ENCODE results near the gene LFNG. TPM values are rescaled to one million over a fixed set of nuclear protein-coding genes. Genes with fewer than 3 reads are reported as not detected.

The LFNG gene
- total RNA-seq, 4 donors from 2014 or later, result 17.9 to 162 (median 80.6) TPM

DNA sequence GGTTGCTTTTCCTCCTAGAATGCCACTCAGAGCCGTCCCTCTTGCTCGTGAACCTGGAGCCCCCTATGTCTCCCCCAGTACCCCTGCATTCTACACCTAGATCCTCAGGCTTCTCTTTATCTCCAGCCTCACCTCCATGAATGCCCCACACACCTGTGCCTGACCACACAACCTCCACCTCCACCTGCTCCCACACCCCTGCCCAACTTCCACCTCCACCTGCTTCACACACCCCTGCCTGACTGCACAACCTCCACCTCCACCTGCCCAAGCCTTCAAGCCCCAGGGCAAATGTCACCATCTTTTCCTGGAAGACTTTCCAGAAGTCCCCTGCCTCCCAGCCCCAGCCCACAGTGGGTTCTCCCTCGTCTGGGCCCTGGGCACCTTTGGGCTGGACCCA is 6.9 kb upstream of the LFNG start:
- H3K4me1 ChIP-seq, result peaks cover 15 to 36% (median 28%) of the 10 kb centered on the region in 4 donors
- DNase-seq, result no peak
- intact Hi-C loops (cut with DNase I; ENCODE audit: low total_unique reads) (no loop called here), in situ Hi-C loops (cut with MboI; ENCODE audit: low pct_ligation_motif_present in 1 of 4, low pct_unique_long_range_greater_than_20kb in 1 of 4, low sequenced_read_pairs in 3 of 4) (no loop called here)
- no peaks in the 10 kb centered on the region for H3K27me3 ChIP-seq
- peak overlapping the region in 1 of 4 donors; percentile 63 for H3K27ac ChIP-seq
- 83% methylated on average over 3 of the region's 3 CpGs; no CpG with 5 or more reads in 1 of the 2 donors for WGBS, 2 donors (ENCODE audit: low coverage in 1 of 2)
- H3K4me3 ChIP-seq, result no peak overlapping the region
- TF ChIP-seq, protein P1, sequence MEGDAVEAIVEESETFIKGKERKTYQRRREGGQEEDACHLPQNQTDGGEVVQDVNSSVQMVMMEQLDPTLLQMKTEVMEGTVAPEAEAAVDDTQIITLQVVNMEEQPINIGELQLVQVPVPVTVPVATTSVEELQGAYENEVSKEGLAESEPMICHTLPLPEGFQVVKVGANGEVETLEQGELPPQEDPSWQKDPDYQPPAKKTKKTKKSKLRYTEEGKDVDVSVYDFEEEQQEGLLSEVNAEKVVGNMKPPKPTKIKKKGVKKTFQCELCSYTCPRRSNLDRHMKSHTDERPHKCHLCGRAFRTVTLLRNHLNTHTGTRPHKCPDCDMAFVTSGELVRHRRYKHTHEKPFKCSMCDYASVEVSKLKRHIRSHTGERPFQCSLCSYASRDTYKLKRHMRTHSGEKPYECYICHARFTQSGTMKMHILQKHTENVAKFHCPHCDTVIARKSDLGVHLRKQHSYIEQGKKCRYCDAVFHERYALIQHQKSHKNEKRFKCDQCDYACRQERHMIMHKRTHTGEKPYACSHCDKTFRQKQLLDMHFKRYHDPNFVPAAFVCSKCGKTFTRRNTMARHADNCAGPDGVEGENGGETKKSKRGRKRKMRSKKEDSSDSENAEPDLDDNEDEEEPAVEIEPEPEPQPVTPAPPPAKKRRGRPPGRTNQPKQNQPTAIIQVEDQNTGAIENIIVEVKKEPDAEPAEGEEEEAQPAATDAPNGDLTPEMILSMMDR (IDR thresholded peaks at IDR 0.05), result no peak
- no peaks in the 10 kb centered on the region for H3K9me3 ChIP-seq
- H3K36me3 ChIP-seq, result no peaks in the 10 kb centered on the region

DNA sequence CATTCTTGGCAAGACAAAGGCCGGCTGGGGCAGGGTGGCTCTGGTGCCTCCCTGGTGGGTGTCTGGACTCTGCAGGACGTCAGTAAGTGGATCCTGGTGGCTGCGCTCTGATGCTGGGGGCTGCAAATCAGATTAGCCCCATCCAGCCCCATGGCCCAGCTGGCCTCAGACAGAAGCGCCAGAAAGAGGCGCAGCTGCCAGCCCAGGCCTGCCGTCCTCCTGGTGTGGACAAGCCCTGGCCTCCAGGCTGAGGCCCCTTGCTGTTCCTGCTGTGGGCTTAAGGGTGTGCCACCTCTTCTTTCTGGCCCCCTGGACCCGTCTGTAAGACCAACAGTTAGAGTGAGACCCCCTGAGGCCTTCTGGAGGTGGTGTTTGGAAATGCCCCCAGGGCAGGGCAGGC is 5.9 kb upstream of the LFNG start:
- H3K27ac ChIP-seq, result no peak overlapping the region
- TF ChIP-seq EP300 (IDR thresholded peaks at IDR 0.05; ENCODE audit: low read depth) (no peak), POLR2AphosphoS5 (IDR thresholded peaks at IDR 0.05) (no peak), POLR2A (IDR thresholded peaks at IDR 0.05) (no peak)
- TF ChIP-seq, protein P1 (IDR thresholded peaks at IDR 0.05), result no peak

DNA sequence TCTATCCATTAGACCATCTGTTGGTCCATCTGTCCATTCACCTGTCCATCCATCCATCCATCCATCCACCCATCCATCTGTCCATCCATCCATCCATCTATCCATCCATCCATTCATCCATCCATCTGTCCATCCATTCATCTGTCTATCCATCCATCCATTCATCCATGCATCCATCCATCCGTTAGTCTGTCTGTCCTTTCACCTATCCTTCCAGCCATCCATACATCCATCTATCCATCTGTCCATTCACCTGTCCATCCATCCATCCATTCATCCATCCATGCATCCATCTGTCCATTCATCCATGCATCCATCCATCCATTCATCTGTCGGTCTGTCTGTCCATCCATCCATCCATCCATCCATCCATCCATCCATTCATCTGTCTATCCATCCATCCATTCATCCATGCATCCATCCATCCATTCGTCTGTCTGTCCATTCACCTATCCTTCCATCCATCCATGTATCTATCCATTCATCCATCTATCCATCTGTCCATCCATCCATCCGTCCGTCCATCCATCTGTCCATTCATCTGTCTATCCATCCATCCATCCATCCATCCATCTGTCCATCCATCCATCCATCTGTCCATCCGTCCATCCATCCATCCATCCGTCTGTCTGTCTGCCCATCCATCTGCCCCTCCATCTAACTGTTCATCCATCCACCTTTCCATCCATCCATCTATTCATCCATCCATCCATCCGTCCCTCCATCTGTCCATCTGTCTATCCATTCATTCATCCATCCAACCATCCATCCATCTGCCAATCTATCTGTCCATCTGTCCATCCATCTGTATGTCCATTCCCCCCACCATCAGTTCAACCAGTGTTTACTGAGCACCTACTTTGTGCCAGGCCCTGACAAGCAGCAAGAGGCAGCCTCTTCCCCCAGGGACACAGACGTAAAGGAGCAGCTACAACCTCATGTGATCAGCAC is 4.8 kb upstream of the LFNG start:
- no peak for DNase-seq
- Histone ChIP-seq H3K9me3 (no peaks in the 10 kb centered on the region), H3K4me1 (peaks cover 22 to 39% (median 37%) of the 10 kb centered on the region in 4 donors), H3K36me3 (no peaks in the 10 kb centered on the region), H3K27me3 (peaks cover 7% of the 10 kb centered on the region), H3K4me3 (no peak overlapping the region), H3K27ac (no peak overlapping the region)
- in situ Hi-C loops (cut with MboI; ENCODE audit: low pct_ligation_motif_present in 1 of 4, low pct_unique_long_range_greater_than_20kb in 1 of 4, low sequenced_read_pairs in 3 of 4) (no loop called here), intact Hi-C loops (cut with DNase I; ENCODE audit: low total_unique reads) (no loop called here)
- 78 to 88% methylated on average over 9 of the region's 9 CpGs for WGBS, 2 donors (ENCODE audit: low coverage in 1 of 2)
- TF ChIP-seq POLR2AphosphoS5 (IDR thresholded peaks at IDR 0.05), result no peak
- no peak for TF ChIP-seq EP300 (IDR thresholded peaks at IDR 0.05; ENCODE audit: low read depth)
- TF ChIP-seq POLR2A (IDR thresholded peaks at IDR 0.05), result no peak
- TF ChIP-seq, protein P1 (IDR thresholded peaks at IDR 0.05), result no peak

More for the DNA sequence above, 5.9 kb upstream of the LFNG start:
- Histone ChIP-seq H3K27me3 (peaks cover 5% of the 10 kb centered on the region), H3K9me3 (no peaks in the 10 kb centered on the region), H3K4me1 (peaks cover 17 to 37% (median 35%) of the 10 kb centered on the region in 4 donors), H3K4me3 (no peak overlapping the region), H3K36me3 (no peaks in the 10 kb centered on the region)
- in situ Hi-C loops (cut with MboI; ENCODE audit: low pct_ligation_motif_present in 1 of 4, low pct_unique_long_range_greater_than_20kb in 1 of 4, low sequenced_read_pairs in 3 of 4) (no loop called here), intact Hi-C loops (cut with DNase I; ENCODE audit: low total_unique reads) (no loop called here)
- WGBS, 2 donors (ENCODE audit: low coverage in 1 of 2), result 100% methylated on average over 4 of the region's 7 CpGs; no CpG with 5 or more reads in 1 of the 2 donors
- DNase-seq, result no peak

DNA sequence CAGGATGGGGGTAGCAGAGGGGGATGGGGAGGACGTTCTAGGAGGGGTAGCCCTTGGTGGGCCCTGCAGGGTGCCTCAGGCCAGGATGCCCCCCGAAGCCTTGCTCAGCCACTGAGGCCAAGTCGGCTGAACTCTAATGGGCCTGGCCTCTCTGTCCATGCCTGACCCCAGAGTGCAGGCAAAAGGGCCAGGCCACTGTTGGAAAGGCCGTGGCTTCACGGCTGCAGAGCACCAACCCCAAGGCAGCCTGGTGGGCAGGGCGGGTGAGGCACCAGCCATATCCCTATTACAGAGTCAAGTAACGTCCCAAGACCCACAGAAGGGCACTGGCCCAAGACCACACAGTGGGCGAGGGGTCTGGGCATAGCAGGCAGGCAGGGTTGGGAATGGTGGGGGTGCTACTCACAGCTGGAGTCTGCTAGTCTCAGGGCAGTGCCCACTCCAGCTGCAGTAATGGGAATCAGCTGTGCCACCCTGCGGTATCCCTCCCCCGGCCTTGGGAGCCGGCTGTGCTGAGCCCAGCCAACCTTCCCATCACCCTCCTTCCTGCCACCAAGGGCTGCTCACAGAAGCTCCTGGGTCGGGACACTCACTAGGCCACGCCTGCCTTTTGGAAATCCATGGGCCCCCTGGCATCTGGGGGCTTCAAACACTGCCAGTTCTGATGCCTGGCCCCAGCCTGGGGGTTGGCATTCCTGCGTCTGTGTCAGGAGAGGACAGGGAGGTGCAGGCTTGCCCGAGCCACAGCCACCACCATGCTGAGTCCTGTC is 4.0 kb upstream of the LFNG start:
- DNase-seq, result no peak
- Histone ChIP-seq H3K4me1 (peaks cover 22 to 41% (median 39%) of the 10 kb centered on the region in 4 donors), H3K9me3 (no peaks in the 10 kb centered on the region), H3K4me3 (no peak overlapping the region), H3K27me3 (peaks cover 7% of the 10 kb centered on the region), H3K36me3 (no peaks in the 10 kb centered on the region), H3K27ac (no peak overlapping the region)
- TF ChIP-seq, protein P1 (IDR thresholded peaks at IDR 0.05), result no peak
- TF ChIP-seq POLR2A (IDR thresholded peaks at IDR 0.05), result no peak
- TF ChIP-seq EP300 (IDR thresholded peaks at IDR 0.05; ENCODE audit: low read depth), result no peak
- no peak for TF ChIP-seq POLR2AphosphoS5 (IDR thresholded peaks at IDR 0.05)
- in situ Hi-C loops (cut with MboI; ENCODE audit: low pct_ligation_motif_present in 1 of 4, low pct_unique_long_range_greater_than_20kb in 1 of 4, low sequenced_read_pairs in 3 of 4) (no loop called here), intact Hi-C loops (cut with DNase I; ENCODE audit: low total_unique reads) (no loop called here)
- whole genome bisulfite sequencing, 2 donors (ENCODE audit: low coverage in 1 of 2), result 88% methylated on average over 15 of the region's 15 CpGs; no CpG with 5 or more reads in 1 of the 2 donors
